HCT116 (cell line): ENCODE measurements around the gene CERCAM. TPM values are rescaled to one million over a fixed set of nuclear protein-coding genes. Genes with fewer than 3 reads are reported as not detected.

ENCODE experiments used
- ATAC-seq: fragments of 200-7000 bp; cut with Tn5 transposase; 2 replicates; pipeline ENCODE4 v1.9.1; 2020; ENCODE audit warnings: mild to moderate bottlenecking, moderate library complexity
- BruUV-seq: library from RNA; stranded (reverse); fragments of 400-500 nt; replicated peaks from 2 replicates; lab custom pipeline; 2021; lab: Mats Ljungman, UMichigan
- CTCF ChIA-PET: fragments of 300-600 bp; sonication (Branson Sonifier 250); formaldehyde crosslinking; loops from one replicate; lab custom pipeline; 2021; ENCODE audit warnings: antibody characterized with exemption; lab: Charles Lee
- POLR2A ChIA-PET: fragments of 300-600, 350-600 bp; sonication (Branson Sonifier 250); formaldehyde crosslinking; loops from one replicate; lab custom pipeline; 2021; ENCODE audit warnings: antibody characterized with exemption; lab: Charles Lee
- RAD21 ChIA-PET, 2 experiments: fragments of 300-600 bp; sonication (Branson Sonifier 250); formaldehyde crosslinking; loops; one replicate each; lab custom pipeline; 2023; ENCODE audit warnings: low total read pairs in 2 of 2; ENCODE audit not compliant: uncharacterized antibody in 2 of 2, unreplicated experiment in 2 of 2, low non-redundant PET in 1 of 2; lab: Charles Lee
- DNase-seq: peaks from one replicate; pipeline ENCODE4 v3.0.0-alpha.2; 2010; ENCODE audit warnings: low read depth, low spot score
- H2AFZ ChIP-seq: fragments of 200-600 bp; shearing (Covaris generic), sonication (generic); 2 replicates; pipeline ENCODE4 v1.6.1; 2017; ENCODE audit warnings: low read depth, mixed run types, mixed read lengths, antibody characterized with exemption, low read length; ENCODE audit not compliant: poor library complexity, severe bottlenecking
- H3K27ac ChIP-seq: 2 replicates; pipeline ENCODE4 v1.5.1; 2012; ENCODE audit warnings: low read depth, low read length
- H3K27me3 ChIP-seq: fragments of 200-600 bp; sonication (generic); 2 replicates; pipeline ENCODE4 v1.6.1; 2016; ENCODE audit warnings: mixed run types, low read length, mixed read lengths; ENCODE audit not compliant: insufficient read depth
- H3K36me3 ChIP-seq, 2 experiments: fragments of 200-500 bp in 1 of 2; fragments of 200-600 bp in 1 of 2; sonication (Bioruptor generic) in 1 of 2; sonication (generic) in 1 of 2; 2 replicates each; pipeline versions ENCODE4 v1.5.1 to v1.6.1; 2014 to 2016; ENCODE audit warnings: low read length in 2 of 2, inconsistent platforms in 1 of 2, mixed read lengths in 1 of 2, mixed run types in 1 of 2; ENCODE audit not compliant: insufficient read depth in 2 of 2, control insufficient read depth in 1 of 2
- H3K4me1 ChIP-seq, 2 experiments: fragments of 200-600 bp in 1 of 2; sonication (generic) in 1 of 2; 2 replicates each; pipeline versions ENCODE4 v1.5.1 to v1.6.1; 2012 to 2017; ENCODE audit warnings: low read length in 2 of 2, inconsistent platforms in 1 of 2, mild to moderate bottlenecking in 1 of 2, mixed read lengths in 1 of 2, mixed run types in 1 of 2, moderate library complexity in 1 of 2; ENCODE audit not compliant: insufficient read depth in 2 of 2, control insufficient read depth in 1 of 2
- H3K4me2 ChIP-seq: fragments of 200-600 bp; sonication (generic); 2 replicates; pipeline ENCODE4 v1.6.1; 2017; ENCODE audit warnings: mixed run types, low read length, mixed read lengths
- H3K4me3 ChIP-seq, 2 experiments: fragments of 200-600 bp in 1 of 2; sonication (generic) in 1 of 2; replicated peaks in 1 of 2; 2 replicates each; pipeline ENCODE4 v1.5.1; 2011 to 2016; ENCODE audit warnings: low read length in 2 of 2, control low read depth in 1 of 2, low read depth in 1 of 2, mild to moderate bottlenecking in 1 of 2, mixed read lengths in 1 of 2, mixed run types in 1 of 2
- H3K79me2 ChIP-seq: fragments of 200-600 bp; sonication (generic); 2 replicates; pipeline ENCODE4 v1.6.1; 2017; ENCODE audit warnings: mild to moderate bottlenecking, mixed run types, low read length, moderate library complexity, mixed read lengths; ENCODE audit not compliant: insufficient read depth
- H3K9ac ChIP-seq: fragments of 200-600 bp; sonication (generic); 2 replicates; pipeline ENCODE4 v1.6.1; 2016; ENCODE audit warnings: low read length, mixed read lengths
- H3K9me2 ChIP-seq: fragments of 200-600 bp; sonication (generic), shearing (Covaris generic); 2 replicates; pipeline ENCODE4 v1.6.1; 2017; ENCODE audit warnings: mixed run types, mild to moderate bottlenecking, moderate library complexity; ENCODE audit not compliant: insufficient read depth
- H3K9me3 ChIP-seq, 2 experiments: fragments of 200-500 bp in 1 of 2; fragments of 200-600 bp in 1 of 2; sonication (Bioruptor generic) in 1 of 2; sonication (generic) in 1 of 2; 2 replicates each; pipeline ENCODE4 v1.6.1; 2014 to 2017; ENCODE audit warnings: low read length in 2 of 2, mixed read lengths in 2 of 2, inconsistent platforms in 1 of 2, low read depth in 1 of 2, mild to moderate bottlenecking in 1 of 2, mixed run types in 1 of 2, moderate library complexity in 1 of 2; ENCODE audit not compliant: control insufficient read depth in 1 of 2, insufficient read depth in 1 of 2
- H4K20me1 ChIP-seq: fragments of 200-600 bp; sonication (generic), shearing (Covaris generic); 2 replicates; pipeline ENCODE4 v1.6.1; 2017; ENCODE audit warnings: mixed run types, mild to moderate bottlenecking, moderate library complexity; ENCODE audit not compliant: insufficient read depth
- CEBPB ChIP-seq: IDR thresholded peaks from 2 replicates; pipeline ENCODE4 v1.6.1; 2012; ENCODE audit warnings: low read depth
- EGR1 ChIP-seq: IDR thresholded peaks from 2 replicates; pipeline ENCODE4 v1.6.1; 2012; ENCODE audit warnings: low read depth
- EZH2 ChIP-seq: fragments of 200-600 bp; sonication (generic); IDR thresholded peaks from 2 replicates; pipeline ENCODE4 v1.6.1; 2017; ENCODE audit warnings: antibody characterized with exemption, mixed run types
- FOSL1 ChIP-seq: IDR thresholded peaks from 2 replicates; pipeline ENCODE4 v1.6.1; 2012; ENCODE audit warnings: low read depth
- SRF ChIP-seq: IDR thresholded peaks from 2 replicates; pipeline ENCODE4 v1.6.1; 2012; ENCODE audit warnings: low read depth
- YY1 ChIP-seq: IDR thresholded peaks from 2 replicates; pipeline ENCODE4 v1.6.1; 2011; ENCODE audit warnings: low read length, low read depth, moderate library complexity, mild to moderate bottlenecking; ENCODE audit not compliant: insufficient replicate concordance; ENCODE audit errors: extremely low read depth
- ZFX ChIP-seq: fragments of 450-650 bp; IDR thresholded peaks from 2 replicates; pipeline ENCODE4 v1.6.1; 2017
- ZNF274 ChIP-seq: fragments of 200-500 bp; sonication (Bioruptor generic); IDR thresholded peaks from 2 replicates; pipeline ENCODE4 v1.6.1; 2014; ENCODE audit warnings: mild to moderate bottlenecking, low read depth, low read length, inconsistent platforms
- intact Hi-C: fragments of 100-400 bp; cut with micrococcal nuclease; formaldehyde crosslinking; loops from 2 replicates; pipeline ENCODE4 v1.10.0; 2022
- total RNA-seq: library from RNA; stranded (reverse); gene quantifications from one replicate; pipeline ENCODE4 v1.2.1, GENCODE V29; 2021; ENCODE audit not compliant: unreplicated experiment
- TF ChIP-seq, protein P1 (sequence below): IDR thresholded peaks from 2 replicates; pipeline ENCODE4 v1.6.1; 2012
- TF ChIP-seq, protein P2 (sequence below), 3 experiments: fragments of 200-600 bp in 1 of 3; sonication (generic) in 1 of 3; IDR thresholded peaks in 2 of 3; conservative IDR thresholded peaks in 1 of 3; 2 replicates each; pipeline ENCODE4 v1.5.1; 2012 to 2017; ENCODE audit warnings: low read depth in 2 of 3, low read length in 2 of 3, antibody characterized with exemption in 1 of 3, borderline replicate concordance in 1 of 3, control low read depth in 1 of 3, mild to moderate bottlenecking in 1 of 3, mixed read lengths in 1 of 3, mixed run types in 1 of 3, moderate library complexity in 1 of 3; ENCODE audit not compliant: insufficient read depth in 1 of 3
- TF ChIP-seq, protein P3 (sequence below): IDR thresholded peaks from 2 replicates; pipeline ENCODE4 v1.6.1; 2012; ENCODE audit warnings: low read depth

Gene CERCAM
- total RNA-seq, 1 experiment from 2014 or later, result 27.0 TPM

DNA sequence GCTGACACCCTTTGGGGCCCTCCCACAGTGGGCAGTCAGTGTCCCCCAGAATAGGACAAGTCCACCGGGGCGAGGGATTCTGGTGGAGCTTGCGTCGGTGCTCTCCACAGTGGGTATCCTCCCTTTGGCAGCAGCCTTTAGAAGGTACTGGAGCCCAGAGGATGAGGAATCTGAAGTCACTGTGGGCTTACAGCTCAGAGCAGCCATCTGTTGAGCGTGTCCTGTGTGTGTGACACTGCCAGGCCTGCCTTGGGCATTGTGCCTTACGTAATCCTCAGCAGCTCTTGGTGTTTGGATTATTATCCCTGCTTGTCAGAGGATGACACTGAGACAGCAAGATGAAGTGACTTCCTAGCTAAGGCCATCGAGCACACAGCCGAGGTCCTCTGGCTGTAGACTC is 36.9 kb upstream of the CERCAM start:
- no TSS peak for BruUV-seq
- no peak overlapping the region for H2AFZ ChIP-seq
- intact Hi-C loops, result no loop called here
- ATAC-seq (no peak), DNase-seq (no peak)
- H3K27me3 ChIP-seq, result no peaks in the 10 kb centered on the region
- ChIA-PET CTCF (no interaction called here), POLR2A (no interaction called here), RAD21 (no interaction called here)
- H3K79me2 ChIP-seq, result peaks cover 8% of the 10 kb centered on the region; the same call in 1 of the 2 replicates
- H3K9me2 ChIP-seq, result no peaks in the 10 kb centered on the region
- no peak overlapping the region for H3K4me3 ChIP-seq
- H3K36me3 ChIP-seq, result peaks cover 3 to 8% of the 10 kb centered on the region in 2 experiments; a peak in 3 of 4 replicates
- H3K27ac ChIP-seq, result no peak overlapping the region
- TF ChIP-seq ZNF274 (no peak), CEBPB (no peak)
- TF ChIP-seq, protein P1, sequence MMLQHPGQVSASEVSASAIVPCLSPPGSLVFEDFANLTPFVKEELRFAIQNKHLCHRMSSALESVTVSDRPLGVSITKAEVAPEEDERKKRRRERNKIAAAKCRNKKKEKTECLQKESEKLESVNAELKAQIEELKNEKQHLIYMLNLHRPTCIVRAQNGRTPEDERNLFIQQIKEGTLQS, result no peak
- H3K4me1 ChIP-seq, result no peaks in the 10 kb centered on the region
- H4K20me1 ChIP-seq, result no peaks in the 10 kb centered on the region
- no peaks in the 10 kb centered on the region for H3K9me3 ChIP-seq
- no peak overlapping the region for H3K4me2 ChIP-seq
- H3K9ac ChIP-seq, result no peak overlapping the region

DNA sequence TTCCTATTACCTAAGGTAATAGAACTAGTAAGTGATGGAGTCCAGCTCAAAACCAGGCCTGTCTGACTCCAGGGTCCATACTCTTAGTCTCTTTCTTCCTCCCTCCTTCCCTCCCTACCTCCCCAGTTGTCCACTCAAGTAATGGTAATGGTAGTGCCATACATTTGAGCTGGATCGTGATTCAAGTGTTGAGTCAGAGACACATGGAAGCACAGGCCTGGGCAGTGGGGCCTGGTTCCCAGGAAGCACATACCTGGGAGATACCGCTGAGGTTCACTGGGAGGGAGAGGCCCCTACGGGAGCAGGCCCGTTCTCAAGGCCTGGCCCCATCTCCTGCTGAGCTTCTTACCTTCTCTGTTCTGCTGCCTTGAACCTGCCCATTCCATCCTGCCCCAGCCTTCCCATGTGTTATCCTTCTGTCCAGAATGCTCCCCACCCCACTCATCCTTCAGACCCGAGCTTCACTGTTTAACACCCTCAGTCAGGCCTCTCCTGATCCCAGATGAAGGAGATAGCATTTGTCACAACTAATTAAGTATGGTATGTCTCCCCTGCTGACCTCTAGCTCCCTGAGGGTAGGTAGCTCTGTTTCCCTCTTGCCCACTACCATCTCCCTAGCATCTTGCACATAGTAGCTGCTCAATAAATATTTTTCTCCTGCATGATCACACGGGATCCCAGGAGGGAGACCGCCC is 35.7 kb upstream of the CERCAM start:
- BruUV-seq, result no TSS peak
- ATAC-seq (no peak), DNase-seq (no peak)
- Histone ChIP-seq H3K4me2 (no peak overlapping the region), H3K36me3 (peaks cover 7 to 10% of the 10 kb centered on the region in 2 experiments; a peak in 3 of 4 replicates), H3K4me3 (no peak overlapping the region), H3K9me2 (no peaks in the 10 kb centered on the region), H3K9ac (no peak overlapping the region), H3K4me1 (no peaks in the 10 kb centered on the region), H3K27ac (no peak overlapping the region), H2AFZ (no peak overlapping the region), H4K20me1 (no peaks in the 10 kb centered on the region), H3K79me2 (peaks cover 8% of the 10 kb centered on the region; the same call in 1 of the 2 replicates), H3K27me3 (no peaks in the 10 kb centered on the region), H3K9me3 (no peaks in the 10 kb centered on the region)
- RAD21 ChIA-PET, result no interaction called here
- intact Hi-C loops, result no loop called here
- TF ChIP-seq, protein P1, result no peak
- TF ChIP-seq EGR1, result no peak
- TF ChIP-seq FOSL1, result no peak
- TF ChIP-seq EZH2, result no peak
- no peak for TF ChIP-seq ZNF274
- TF ChIP-seq ZFX, result no peak
- no peak for TF ChIP-seq SRF
- no peak for TF ChIP-seq YY1
- TF ChIP-seq, protein P2, sequence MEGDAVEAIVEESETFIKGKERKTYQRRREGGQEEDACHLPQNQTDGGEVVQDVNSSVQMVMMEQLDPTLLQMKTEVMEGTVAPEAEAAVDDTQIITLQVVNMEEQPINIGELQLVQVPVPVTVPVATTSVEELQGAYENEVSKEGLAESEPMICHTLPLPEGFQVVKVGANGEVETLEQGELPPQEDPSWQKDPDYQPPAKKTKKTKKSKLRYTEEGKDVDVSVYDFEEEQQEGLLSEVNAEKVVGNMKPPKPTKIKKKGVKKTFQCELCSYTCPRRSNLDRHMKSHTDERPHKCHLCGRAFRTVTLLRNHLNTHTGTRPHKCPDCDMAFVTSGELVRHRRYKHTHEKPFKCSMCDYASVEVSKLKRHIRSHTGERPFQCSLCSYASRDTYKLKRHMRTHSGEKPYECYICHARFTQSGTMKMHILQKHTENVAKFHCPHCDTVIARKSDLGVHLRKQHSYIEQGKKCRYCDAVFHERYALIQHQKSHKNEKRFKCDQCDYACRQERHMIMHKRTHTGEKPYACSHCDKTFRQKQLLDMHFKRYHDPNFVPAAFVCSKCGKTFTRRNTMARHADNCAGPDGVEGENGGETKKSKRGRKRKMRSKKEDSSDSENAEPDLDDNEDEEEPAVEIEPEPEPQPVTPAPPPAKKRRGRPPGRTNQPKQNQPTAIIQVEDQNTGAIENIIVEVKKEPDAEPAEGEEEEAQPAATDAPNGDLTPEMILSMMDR (IDR thresholded peaks at IDR 0.05 in 2 of 3, conservative IDR thresholded peaks at IDR 0.05 in 1 of 3; ENCODE audit: borderline replicate concordance in 1 of 3, insufficient read depth in 1 of 3, low read depth in 2 of 3, low read length in 2 of 3), result no peak
- TF ChIP-seq, protein P3, sequence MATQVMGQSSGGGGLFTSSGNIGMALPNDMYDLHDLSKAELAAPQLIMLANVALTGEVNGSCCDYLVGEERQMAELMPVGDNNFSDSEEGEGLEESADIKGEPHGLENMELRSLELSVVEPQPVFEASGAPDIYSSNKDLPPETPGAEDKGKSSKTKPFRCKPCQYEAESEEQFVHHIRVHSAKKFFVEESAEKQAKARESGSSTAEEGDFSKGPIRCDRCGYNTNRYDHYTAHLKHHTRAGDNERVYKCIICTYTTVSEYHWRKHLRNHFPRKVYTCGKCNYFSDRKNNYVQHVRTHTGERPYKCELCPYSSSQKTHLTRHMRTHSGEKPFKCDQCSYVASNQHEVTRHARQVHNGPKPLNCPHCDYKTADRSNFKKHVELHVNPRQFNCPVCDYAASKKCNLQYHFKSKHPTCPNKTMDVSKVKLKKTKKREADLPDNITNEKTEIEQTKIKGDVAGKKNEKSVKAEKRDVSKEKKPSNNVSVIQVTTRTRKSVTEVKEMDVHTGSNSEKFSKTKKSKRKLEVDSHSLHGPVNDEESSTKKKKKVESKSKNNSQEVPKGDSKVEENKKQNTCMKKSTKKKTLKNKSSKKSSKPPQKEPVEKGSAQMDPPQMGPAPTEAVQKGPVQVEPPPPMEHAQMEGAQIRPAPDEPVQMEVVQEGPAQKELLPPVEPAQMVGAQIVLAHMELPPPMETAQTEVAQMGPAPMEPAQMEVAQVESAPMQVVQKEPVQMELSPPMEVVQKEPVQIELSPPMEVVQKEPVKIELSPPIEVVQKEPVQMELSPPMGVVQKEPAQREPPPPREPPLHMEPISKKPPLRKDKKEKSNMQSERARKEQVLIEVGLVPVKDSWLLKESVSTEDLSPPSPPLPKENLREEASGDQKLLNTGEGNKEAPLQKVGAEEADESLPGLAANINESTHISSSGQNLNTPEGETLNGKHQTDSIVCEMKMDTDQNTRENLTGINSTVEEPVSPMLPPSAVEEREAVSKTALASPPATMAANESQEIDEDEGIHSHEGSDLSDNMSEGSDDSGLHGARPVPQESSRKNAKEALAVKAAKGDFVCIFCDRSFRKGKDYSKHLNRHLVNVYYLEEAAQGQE, result no peak
- POLR2A ChIA-PET, result no interaction called here
- CTCF ChIA-PET, result interaction anchor here (1.0 kb wide), 1 partner anchor 36 kb away, joined by 4 read pairs; the partner anchor contains the start of gene CERCAM
